SH-SY5Y (cell line): ENCODE measurements around the gene SDK1.

ENCODE experiments used
- GATA2 ChIP-seq: IDR thresholded peaks from 2 replicates; pipeline ENCODE4 v1.6.1; 2011; ENCODE audit warnings: mild to moderate bottlenecking, low read depth, low read length
- GATA3 ChIP-seq: IDR thresholded peaks from 2 replicates; pipeline ENCODE4 v1.6.1; 2011; ENCODE audit warnings: low read depth, mild to moderate bottlenecking, low read length, moderate library complexity

DNA sequence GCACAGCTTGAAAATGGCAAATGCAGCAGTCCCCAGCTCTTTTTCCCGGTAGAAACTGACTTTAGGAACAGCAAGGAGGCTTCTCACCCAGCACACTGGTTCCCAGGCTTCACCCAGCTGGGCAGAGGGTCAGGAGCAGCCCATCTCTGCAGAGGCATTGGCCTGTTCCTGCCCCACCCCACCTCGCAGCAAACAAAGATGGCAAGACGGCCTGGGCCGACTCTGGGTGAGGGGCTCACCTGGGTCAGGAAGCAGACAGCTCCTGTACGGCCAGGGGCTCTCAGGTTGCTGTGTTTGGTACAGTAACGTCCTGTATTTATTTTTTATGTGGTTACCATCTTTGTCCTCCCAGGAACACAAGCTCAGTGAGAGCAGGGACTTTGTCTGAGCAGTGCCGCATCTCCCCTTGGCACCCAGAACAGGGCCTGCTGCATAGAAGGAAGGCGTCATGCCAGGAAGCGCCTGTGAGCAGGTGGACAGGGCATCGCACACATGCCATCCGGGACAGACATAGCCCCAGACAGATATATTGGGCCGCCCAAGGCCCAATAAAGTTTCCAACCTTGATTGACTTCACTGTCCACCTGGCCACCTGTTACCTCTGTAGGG, 796.1 kb downstream of the SDK1 start:
- no peak for TF ChIP-seq GATA2
- TF ChIP-seq GATA3 = no peak
